Small intestine (tissue), 7 donors: Measurements from ENCODE around the gene TAMALIN. TPM values are rescaled to one million over a fixed set of nuclear protein-coding genes. Genes with fewer than 3 reads are reported as not detected.

ENCODE experiments used
- DNase-seq, 2 donors: peaks; one replicate each; pipeline versions ENCODE4 v3.0.0 to v3.0.0-alpha.2; 2013
- FAIRE-seq: peaks from 2 replicates; lab custom pipeline; 2012; peaks lifted over from hg19 to GRCh38; lab: Jason Lieb, UNC
- H3K27ac ChIP-seq, 3 donors: one replicate each; pipeline ENCODE4 v1.5.1; 2013; ENCODE audit warnings: low read length in 2 of 3, mild to moderate bottlenecking in 2 of 3, control low read depth in 1 of 3, inconsistent platforms in 1 of 3, low read depth in 1 of 3, moderate library complexity in 1 of 3
- H3K27me3 ChIP-seq, 3 donors: one replicate each; pipeline ENCODE4 v1.6.1; 2013; ENCODE audit warnings: low read length in 3 of 3, inconsistent platforms in 1 of 3; ENCODE audit not compliant: control insufficient read depth in 3 of 3, insufficient read depth in 3 of 3
- H3K36me3 ChIP-seq, 3 donors: one replicate each; pipeline ENCODE4 v1.6.1; 2013; ENCODE audit warnings: low read length in 3 of 3, inconsistent platforms in 1 of 3, low read depth in 1 of 3, mild to moderate bottlenecking in 1 of 3, moderate library complexity in 1 of 3; ENCODE audit not compliant: control insufficient read depth in 3 of 3, insufficient read depth in 2 of 3
- H3K4me1 ChIP-seq, 3 donors: one replicate each; pipeline ENCODE4 v1.6.1; 2013; ENCODE audit warnings: low read length in 2 of 3, inconsistent platforms in 1 of 3, low read depth in 1 of 3, mild to moderate bottlenecking in 1 of 3, moderate library complexity in 1 of 3; ENCODE audit not compliant: control insufficient read depth in 3 of 3, insufficient read depth in 2 of 3
- H3K4me3 ChIP-seq, 3 donors: one replicate each; pipeline ENCODE4 v1.5.1; 2013; ENCODE audit warnings: low read length in 3 of 3, control low read depth in 1 of 3, inconsistent platforms in 1 of 3, low read depth in 1 of 3, mild to moderate bottlenecking in 1 of 3, moderate library complexity in 1 of 3
- H3K9me3 ChIP-seq, 2 donors: one replicate each; pipeline ENCODE4 v1.6.1; 2013; ENCODE audit warnings: low read depth in 1 of 2, low read length in 1 of 2; ENCODE audit not compliant: control insufficient read depth in 2 of 2, insufficient read depth in 1 of 2
- WGBS, 3 donors: extraction: QIAGEN DNeasy Blood & Tissue Kit; methylation state at CpG; one replicate each; pipeline ENCODE4 v1.1.7; 2013; 5-methylcytosine and 5-hydroxymethylcytosine counted together
- polyA plus RNA-seq, 4 donors: library from polyadenylated mRNA; stranded (reverse) in 3 of 4; unstranded in 1 of 4; fragments of 200-250 nt in 3 of 4; fragments of 120-200 nt in 1 of 4; gene quantifications; one replicate each; pipeline versions ENCODE4 v1.2.1 to v1.2.3, GENCODE V29; 2013
- donor health status: healthy with polysubstance abuse.
- donor health status: control.
- donor health status: control.
- donor health status: Bipolar disorder and iron deficiency.
- donor health status: healthy.

TAMALIN gene
- polyA plus RNA-seq, 4 donors = 3.8 to 32.5 (median 10.1) TPM

DNA sequence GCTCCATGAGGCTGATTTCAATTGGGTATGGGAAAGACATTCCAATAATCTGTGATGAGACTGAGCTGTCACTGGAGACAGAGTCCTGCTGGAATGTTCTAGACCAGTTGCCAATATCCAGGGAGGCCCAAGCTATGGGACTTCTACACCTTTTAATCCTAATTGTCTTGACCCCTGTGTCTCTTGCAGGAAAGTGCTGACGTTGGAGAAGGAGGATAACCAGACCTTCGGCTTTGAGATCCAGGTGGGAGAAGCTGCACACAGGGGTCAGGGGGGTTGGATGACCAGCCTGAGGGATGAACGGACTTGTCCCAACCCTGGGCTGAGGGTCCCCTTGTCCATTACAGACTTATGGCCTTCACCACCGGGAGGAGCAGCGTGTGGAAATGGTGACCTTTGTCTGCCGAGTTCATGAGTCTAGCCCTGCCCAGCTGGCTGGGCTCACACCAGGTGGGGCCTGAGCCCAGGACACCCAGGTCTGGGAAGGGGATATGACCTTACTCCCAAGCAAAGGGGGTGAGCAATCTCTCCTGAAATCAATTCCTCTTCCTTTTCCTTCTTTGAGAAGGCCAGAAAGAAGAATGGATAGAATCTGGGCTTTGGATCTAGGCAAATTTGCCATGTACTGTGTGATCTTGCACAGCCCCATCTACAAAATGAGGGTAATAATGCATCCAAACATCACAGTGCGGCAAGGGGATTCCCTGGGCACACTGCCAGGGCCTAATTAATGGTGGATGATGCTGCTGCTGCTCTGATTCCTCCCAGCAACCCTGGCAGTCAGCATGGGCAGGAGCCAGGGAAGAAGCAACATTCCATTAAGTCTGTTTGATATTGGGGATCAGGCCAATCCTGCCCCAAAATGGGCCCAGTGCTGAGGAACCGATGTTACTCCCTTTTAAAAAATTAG lies 4.2 kb downstream of the TAMALIN start:
- peak overlapping the region in 2 of 3 donors; percentile 76 to 82 for H3K27ac ChIP-seq

DNA sequence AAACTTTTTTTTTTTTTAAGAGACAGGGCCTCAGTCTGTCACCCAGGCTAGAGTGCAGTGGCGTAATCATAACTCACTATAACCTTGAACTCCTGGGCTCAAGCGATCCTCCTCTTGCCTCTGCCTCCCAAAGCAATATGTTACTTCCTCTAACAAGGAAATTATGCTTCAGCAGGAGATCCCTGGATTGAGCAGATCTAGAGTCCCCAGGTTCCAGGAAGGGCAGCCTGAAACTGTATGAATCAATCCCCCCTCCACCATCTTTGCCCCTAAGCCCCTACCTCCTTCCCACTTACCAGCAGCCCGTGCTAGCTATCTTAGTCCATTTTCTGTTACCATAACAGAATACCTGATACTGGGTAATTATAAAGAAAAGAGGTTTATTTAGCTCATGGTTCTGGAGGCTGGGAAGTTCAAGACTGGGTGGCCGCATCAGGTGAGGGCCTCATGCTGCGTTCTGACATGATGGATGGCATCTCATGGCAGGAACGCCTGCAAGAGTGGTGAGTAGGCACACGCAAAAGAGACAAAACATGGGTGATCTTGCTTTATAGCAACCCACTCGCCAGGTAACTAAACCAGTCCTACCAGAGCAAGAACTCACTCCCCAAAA lies 5.0 kb downstream of the TAMALIN start:
- Histone ChIP-seq H3K27ac (peak overlapping the region in 1 of 3 donors; percentile 8), H3K36me3 (peaks cover 0 to 47% (median 0%) of the 10 kb centered on the region in 3 donors), H3K27me3 (peaks cover 0 to 45% (median 0%) of the 10 kb centered on the region in 3 donors), H3K4me1 (peaks cover 0 to 20% (median 0%) of the 10 kb centered on the region in 3 donors), H3K9me3 (peaks cover 0 to 6% of the 10 kb centered on the region in 2 donors), H3K4me3 (no peak overlapping the region)
- WGBS, 3 donors = 94 to 96% (median 94%) methylated on average over 8 of the region's 8 CpGs
- DNase-seq (no peak), FAIRE-seq (no peak)

More for the DNA sequence above, 4.2 kb downstream of the TAMALIN start:
- Histone ChIP-seq H3K36me3 (peaks cover 0 to 46% (median 0%) of the 10 kb centered on the region in 3 donors), H3K9me3 (peaks cover 0 to 6% of the 10 kb centered on the region in 2 donors), H3K4me1 (peaks cover 0 to 20% (median 0%) of the 10 kb centered on the region in 3 donors), H3K27me3 (peaks cover 0 to 51% (median 0%) of the 10 kb centered on the region in 3 donors), H3K4me3 (no peak overlapping the region)
- 53 to 67% (median 56%) methylated on average over 8 of the region's 8 CpGs for WGBS, 3 donors
- no peak for DNase-seq
- FAIRE-seq = no peak

DNA sequence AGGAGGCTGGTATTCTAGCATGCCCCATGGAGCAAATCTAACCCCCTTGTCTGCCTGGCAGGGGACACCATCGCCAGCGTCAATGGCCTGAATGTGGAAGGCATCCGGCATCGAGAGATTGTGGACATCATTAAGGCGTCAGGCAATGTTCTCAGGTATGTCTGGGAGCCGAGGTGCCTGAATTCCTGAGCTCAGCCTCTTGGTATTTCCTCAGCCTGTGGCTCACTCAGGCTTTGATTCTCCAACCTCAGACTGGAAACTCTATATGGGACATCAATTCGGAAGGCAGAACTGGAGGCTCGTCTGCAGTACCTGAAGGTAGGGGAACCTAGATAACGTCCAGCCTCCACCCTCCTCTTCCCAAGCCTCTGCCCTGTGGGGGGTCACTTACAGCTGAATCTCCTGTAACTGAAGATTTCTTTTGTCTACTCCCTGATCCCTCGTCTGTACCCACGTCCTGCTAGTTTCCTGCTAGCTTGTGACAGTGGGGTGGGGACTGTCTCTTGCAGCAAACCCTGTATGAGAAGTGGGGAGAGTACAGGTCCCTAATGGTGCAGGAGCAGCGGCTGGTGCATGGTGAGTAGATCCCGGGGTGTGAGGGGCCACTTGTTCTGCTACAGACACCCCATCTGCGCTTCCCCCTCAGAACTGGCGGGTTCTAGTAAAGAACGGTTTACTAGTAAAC lies 7.0 kb downstream of the TAMALIN start:
- Histone ChIP-seq H3K27ac (no peak overlapping the region), H3K4me1 (peaks cover 0 to 20% (median 0%) of the 10 kb centered on the region in 3 donors), H3K27me3 (peaks cover 0 to 25% (median 0%) of the 10 kb centered on the region in 3 donors), H3K9me3 (peaks cover 0 to 6% of the 10 kb centered on the region in 2 donors), H3K36me3 (peaks cover 0 to 43% (median 0%) of the 10 kb centered on the region in 3 donors), H3K4me3 (no peak overlapping the region)
- WGBS, 3 donors = 73 to 88% (median 78%) methylated on average over 16 of the region's 16 CpGs
- DNase-seq = no peak
- no peak for FAIRE-seq

DNA sequence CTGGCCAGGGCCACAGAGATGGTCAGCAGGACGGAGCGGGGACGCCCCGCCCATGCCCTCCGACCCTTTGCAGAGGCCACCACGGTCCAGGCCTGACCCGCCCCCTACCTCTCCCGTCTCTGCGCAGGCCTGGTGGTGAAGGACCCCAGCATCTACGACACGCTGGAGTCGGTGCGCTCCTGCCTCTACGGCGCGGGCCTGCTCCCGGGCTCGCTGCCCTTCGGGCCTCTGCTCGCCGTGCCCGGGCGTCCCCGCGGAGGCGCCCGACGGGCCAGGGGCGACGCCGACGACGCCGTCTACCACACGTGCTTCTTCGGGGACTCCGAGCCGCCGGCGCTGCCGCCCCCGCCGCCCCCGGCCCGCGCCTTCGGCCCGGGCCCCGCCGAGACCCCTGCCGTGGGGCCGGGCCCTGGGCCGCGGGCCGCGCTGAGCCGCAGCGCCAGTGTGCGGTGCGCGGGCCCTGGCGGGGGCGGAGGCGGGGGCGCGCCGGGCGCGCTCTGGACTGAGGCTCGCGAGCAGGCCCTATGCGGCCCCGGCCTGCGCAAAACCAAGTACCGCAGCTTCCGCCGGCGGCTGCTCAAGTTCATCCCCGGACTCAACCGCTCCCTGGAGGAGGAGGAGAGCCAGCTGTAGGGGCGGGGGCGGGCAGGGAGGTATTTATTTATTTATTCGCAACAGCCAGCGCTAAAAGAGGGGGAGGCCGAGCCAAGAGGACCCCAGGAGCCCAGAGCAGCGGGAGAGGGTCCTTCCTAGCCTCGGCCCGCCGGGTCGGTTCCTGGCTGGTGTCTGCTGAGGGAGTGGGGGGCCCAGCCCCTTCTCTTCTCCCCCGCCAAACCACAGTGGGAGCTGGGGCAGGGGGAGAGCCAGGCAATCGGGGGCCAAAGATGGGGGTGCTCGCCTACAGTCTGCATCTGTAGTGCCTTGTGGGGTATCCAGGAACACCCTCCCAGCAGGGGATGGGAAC lies 8.1 kb downstream of the TAMALIN start:
- DNase-seq (peak in 1 of 2 donors; percentile 50), FAIRE-seq (no peak)
- peaks cover 0 to 40% (median 0%) of the 10 kb centered on the region in 3 donors for H3K36me3 ChIP-seq
- H3K4me3 ChIP-seq = no peak overlapping the region
- peaks cover 0 to 17% (median 0%) of the 10 kb centered on the region in 3 donors for H3K4me1 ChIP-seq
- peaks cover 0 to 6% of the 10 kb centered on the region in 2 donors for H3K9me3 ChIP-seq
- H3K27me3 ChIP-seq = peaks cover 0 to 23% (median 0%) of the 10 kb centered on the region in 3 donors
- 28 to 59% (median 55%) methylated on average over 81 to 93 of the region's 93 CpGs for WGBS, 3 donors
- H3K27ac ChIP-seq = no peak overlapping the region

DNA sequence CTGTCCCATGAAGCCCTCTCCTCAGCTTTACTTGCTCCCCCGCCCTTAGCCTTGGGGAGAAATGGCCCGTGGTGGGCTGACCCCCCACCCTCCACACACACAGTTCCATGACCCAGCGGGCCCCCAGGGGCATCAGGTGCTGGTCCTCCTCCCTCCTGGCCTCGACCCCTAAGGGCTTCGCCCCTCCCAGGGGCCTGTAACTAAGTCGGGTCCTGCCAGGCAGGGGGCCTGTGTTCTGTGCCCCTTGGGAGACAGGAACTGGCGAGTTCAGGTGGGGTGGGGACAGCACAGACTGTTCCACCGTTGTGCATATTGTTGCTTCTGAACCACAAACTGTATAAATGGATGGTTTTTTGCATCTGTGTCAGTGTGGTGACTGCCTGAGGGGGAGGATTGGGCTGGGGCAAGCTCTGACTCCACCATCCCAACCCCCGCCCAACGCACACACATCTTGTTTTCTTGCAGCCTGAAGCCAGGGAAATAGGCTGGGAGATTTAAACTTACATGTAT lies 8.8 kb downstream of the TAMALIN start:
- H3K9me3 ChIP-seq = peaks cover 0 to 6% of the 10 kb centered on the region in 2 donors
- H3K27me3 ChIP-seq = peaks cover 0 to 21% (median 0%) of the 10 kb centered on the region in 3 donors
- H3K4me1 ChIP-seq = peaks cover 0 to 13% (median 0%) of the 10 kb centered on the region in 3 donors
- no peak overlapping the region for H3K4me3 ChIP-seq
- DNase-seq (no peak), FAIRE-seq (no peak)
- 71 to 76% (median 75%) methylated on average over 9 to 10 of the region's 10 CpGs for WGBS, 3 donors
- H3K36me3 ChIP-seq = peaks cover 0 to 38% (median 0%) of the 10 kb centered on the region in 3 donors
- no peak overlapping the region for H3K27ac ChIP-seq

DNA sequence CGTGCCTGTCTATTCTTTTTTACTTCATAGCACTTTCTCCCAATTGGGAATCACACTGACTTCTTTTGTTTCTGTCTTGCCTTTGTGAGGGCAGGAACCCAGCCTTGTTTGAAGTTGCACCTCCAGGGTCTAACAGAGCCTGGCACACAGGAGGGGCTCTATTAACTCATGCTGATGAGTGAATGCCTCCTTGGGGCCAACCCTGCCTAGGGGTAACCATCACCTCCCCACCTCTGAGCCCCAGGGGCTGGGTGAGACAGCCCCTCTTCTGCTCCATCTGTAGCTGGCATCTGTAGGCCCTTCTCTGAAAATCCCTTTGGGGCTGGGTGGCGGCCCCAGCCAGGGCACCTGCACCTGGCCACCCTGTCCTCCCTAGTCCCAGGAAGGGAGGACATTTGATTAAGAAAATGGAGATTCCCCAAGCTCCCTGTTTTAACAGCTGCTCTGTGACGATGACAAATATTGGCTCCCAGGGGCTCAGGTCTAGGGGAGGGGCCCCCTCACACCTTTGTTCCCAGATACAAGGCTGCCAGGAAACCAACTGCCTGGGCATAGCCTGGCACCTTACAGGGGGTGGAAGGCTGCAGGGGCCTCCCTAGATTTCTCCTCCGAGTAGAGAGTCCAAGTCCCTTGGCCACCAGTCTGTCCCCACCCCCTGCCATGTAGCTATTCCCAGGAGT lies 11.8 kb downstream of the TAMALIN start:
- H3K4me3 ChIP-seq = no peak overlapping the region
- FAIRE-seq (no peak), DNase-seq (no peak)
- peaks cover 0 to 16% (median 0%) of the 10 kb centered on the region in 3 donors for H3K36me3 ChIP-seq
- 49 to 73% (median 61%) methylated on average over 4 of the region's 4 CpGs for WGBS, 3 donors
- no peaks in the 10 kb centered on the region for H3K9me3 ChIP-seq
- H3K27ac ChIP-seq = no peak overlapping the region
- peaks cover 0 to 29% (median 0%) of the 10 kb centered on the region in 3 donors for H3K27me3 ChIP-seq
- H3K4me1 ChIP-seq = peaks cover 0 to 8% (median 1%) of the 10 kb centered on the region in 3 donors
